ENCODE measurements around the gene GPR12.

GPR12 gene

GRCh38 chr13:26706381-26706780 lies 54.2 kb downstream of the GPR12 start:
- DNase-seq (ENCODE audit: low read depth in 2 of 3, low spot score in 1 of 3), result no peak

- no peak for DNase-seq (ENCODE audit: low read depth in 2 of 3, low spot score in 1 of 3)
These were observed 55.0 kb downstream of the GPR12 start for GRCh38 chr13:26705536-26705935.
